Fibroblast of peridontal ligament (primary cell): ENCODE measurements around the gene SMAGP.
"Not testable (repeated sequence)": the region's sequence is repeated elsewhere in the genome, so short reads cannot be mapped to it uniquely, and the experiment has no call there.

Source experiments
- DNase-seq: peaks from one replicate; pipeline ENCODE4 v3.0.0-alpha.2; 2010; ENCODE audit errors: extremely low read depth

SMAGP gene

GRCh38 chr12:51225234-51225633 is 45.0 kb downstream of the SMAGP start:
- no peak for DNase-seq

- no peak for DNase-seq
Observed at GRCh38 chr12:51224625-51225024, 45.6 kb downstream of the SMAGP start.

- DNase-seq, result no peak
Observed at GRCh38 chr12:51222461-51222860, 47.8 kb downstream of the SMAGP start.

GRCh38 chr12:51219857-51220256 is 50.4 kb downstream of the SMAGP start:
- DNase-seq, result not testable (repeated sequence)

GRCh38 chr12:51219322-51219721 is 50.9 kb downstream of the SMAGP start:
- no peak for DNase-seq

GRCh38 chr12:51218607-51219161 is 51.5 kb downstream of the SMAGP start:
- DNase-seq, result no peak

- DNase-seq, result peak; percentile 81
Observed at GRCh38 chr12:51217968-51218606, 52.1 kb downstream of the SMAGP start, which contains the start of gene POU6F1. Gene POU6F1 (minus strand): TSS chr12:51218062. CDS start chr12:51206836, 11,226 bp downstream.

- peak; percentile 12 for DNase-seq
Observed at GRCh38 chr12:51217133-51217967, 52.9 kb downstream of the SMAGP start.

GRCh38 chr12:51216642-51217041 is 53.6 kb downstream of the SMAGP start:
- no peak for DNase-seq

- DNase-seq, result no peak
Observed at GRCh38 chr12:51214895-51215294, 55.3 kb downstream of the SMAGP start.

- DNase-seq, result no peak
Observed at GRCh38 chr12:51210690-51211395, 59.4 kb downstream of the SMAGP start.

GRCh38 chr12:51209259-51209658 is 61.0 kb downstream of the SMAGP start:
- no peak for DNase-seq

GRCh38 chr12:51208016-51208660 is 62.1 kb downstream of the SMAGP start:
- no peak for DNase-seq

- no peak for DNase-seq
Observed at GRCh38 chr12:51205350-51205749, 64.9 kb downstream of the SMAGP start.

GRCh38 chr12:51202718-51203117 is 67.5 kb downstream of the SMAGP start:
- DNase-seq, result no peak

GRCh38 chr12:51200806-51201205 is 69.4 kb downstream of the SMAGP start:
- peak; percentile 14 for DNase-seq

- no peak for DNase-seq
Observed at GRCh38 chr12:51200156-51200555, 70.1 kb downstream of the SMAGP start.

GRCh38 chr12:51199366-51199945 is 70.8 kb downstream of the SMAGP start:
- DNase-seq, result no peak

- DNase-seq, result no peak
Observed at GRCh38 chr12:51198568-51199365, 71.4 kb downstream of the SMAGP start.
